IMR-90 (cell line): ENCODE results near the gene CCDC102A.

ENCODE experiments used
- BHLHE40 ChIP-seq: fragments of 150-350 bp; IDR thresholded peaks from 2 replicates; pipeline ENCODE4 v1.6.1; 2016; ENCODE audit warnings: mild to moderate bottlenecking, low read depth, low read length
- CHD1 ChIP-seq: IDR thresholded peaks from 2 replicates; pipeline ENCODE4 v1.6.1; 2012; ENCODE audit warnings: low read depth, low read length, improper control_type of control experiment
- CTCF ChIP-seq: conservative IDR thresholded peaks from 2 replicates; pipeline ENCODE4 v1.5.1; 2012; ENCODE audit warnings: mild to moderate bottlenecking, low read depth, low read length, improper control_type of control experiment
- POLR2A ChIP-seq: IDR thresholded peaks from 2 replicates; pipeline ENCODE4 v1.6.1; 2012; ENCODE audit warnings: mild to moderate bottlenecking, low read depth, low read length
- RFX5 ChIP-seq: IDR thresholded peaks from 2 replicates; pipeline ENCODE4 v1.8.0; 2012; ENCODE audit warnings: low read depth, mild to moderate bottlenecking, low read length, moderate library complexity

- TF ChIP-seq CTCF (no peak), POLR2A (no peak), RFX5 (no peak), BHLHE40 (no peak), CHD1 (no peak)
Measured at GRCh38 chr16:57473176-57473840, 63.1 kb downstream of the CCDC102A start.
